B cell (primary cell): ENCODE results near the gene HOXA5. TPM values are rescaled to one million over a fixed set of nuclear protein-coding genes. Genes with fewer than 3 reads are reported as not detected.

Experiments used
- ATAC-seq: fragments of 200-7000 bp; cut with Tn5 transposase; one replicate; pipeline ENCODE4 v1.10.0; 2021; ENCODE audit warnings: low read depth, mild to moderate bottlenecking, moderate number of reproducible peaks, moderate library complexity
- CTCF ChIA-PET: fragments of 350-600 bp; sonication (Branson Sonifier 250); formaldehyde crosslinking; loops from one replicate; lab custom pipeline; 2021; ENCODE audit warnings: antibody characterized with exemption, inconsistent platforms; lab: Charles Lee
- POLR2A ChIA-PET: fragments of 350-600 bp; sonication (Branson Sonifier 250); formaldehyde crosslinking; loops from one replicate; lab custom pipeline; 2021; ENCODE audit warnings: antibody characterized with exemption; lab: Charles Lee
- DNase-seq: peaks from one replicate; pipeline ENCODE4 v3.0.0; 2013
- H2AFZ ChIP-seq: 2 replicates; pipeline ENCODE4 v1.6.1; 2012; ENCODE audit warnings: mild to moderate bottlenecking, low read depth, low read length; ENCODE audit not compliant: insufficient read depth, poor library complexity, severe bottlenecking
- H3K27ac ChIP-seq, 2 donors: 1 replicate in 1 of 2; 2 replicates in 1 of 2; pipeline ENCODE4 v1.5.1; 2012 to 2013; ENCODE audit warnings: low read length in 2 of 2, mild to moderate bottlenecking in 2 of 2, moderate library complexity in 1 of 2
- H3K27me3 ChIP-seq, 4 experiments: fragments of 200-600 bp in 1 of 4; sonication (generic) in 1 of 4; replicated peaks in 1 of 4; 1 replicate in 2 of 4; 2 replicates in 2 of 4; pipeline versions ENCODE4 v1.6.1 to v1.7.0; 2013 to 2016; ENCODE audit warnings: low read length in 3 of 4, mild to moderate bottlenecking in 2 of 4, mixed read lengths in 1 of 4, moderate library complexity in 1 of 4; ENCODE audit not compliant: insufficient read depth in 4 of 4, control insufficient read depth in 3 of 4; ENCODE audit errors: control extremely low read depth in 1 of 4
- H3K36me3 ChIP-seq, 2 experiments: replicated peaks in 1 of 2; 1 replicate in 1 of 2; 2 replicates in 1 of 2; pipeline versions ENCODE4 v1.6.1 to v1.7.1; 2013; ENCODE audit warnings: low read length in 1 of 2; ENCODE audit not compliant: insufficient read depth in 2 of 2, control insufficient read depth in 1 of 2; ENCODE audit errors: control extremely low read depth in 1 of 2, extremely low read depth in 1 of 2
- H3K4me1 ChIP-seq, 2 donors: fragments of 200-600 bp in 1 of 2; sonication (generic) in 1 of 2; 1 replicate in 1 of 2; 2 replicates in 1 of 2; pipeline versions ENCODE4 v1.5.1 to v1.6.1; 2013 to 2017; ENCODE audit warnings: low read length in 2 of 2; ENCODE audit not compliant: control insufficient read depth in 2 of 2, insufficient read depth in 2 of 2
- H3K4me2 ChIP-seq: replicated peaks from 2 replicates; pipeline ENCODE3; 2012; ENCODE audit warnings: mild to moderate bottlenecking, low read depth, low read length; ENCODE audit not compliant: poor library complexity, severe bottlenecking
- H3K4me3 ChIP-seq, 5 experiments: fragments of 200-600 bp in 1 of 5; sonication (generic) in 1 of 5; 1 replicate in 3 of 5; 2 replicates in 2 of 5; pipeline versions ENCODE4 v1.5.1 to v1.7.0; 2011 to 2016; ENCODE audit warnings: low read length in 4 of 5, mild to moderate bottlenecking in 4 of 5, low read depth in 2 of 5, control low read depth in 1 of 5, moderate library complexity in 1 of 5; ENCODE audit not compliant: insufficient read depth in 1 of 5; ENCODE audit errors: control extremely low read depth in 1 of 5, extremely low read depth in 1 of 5
- H3K79me2 ChIP-seq: fragments of 200-600 bp; sonication (generic); one replicate; pipeline ENCODE4 v1.6.0; 2016; ENCODE audit warnings: low read length; ENCODE audit not compliant: control insufficient read depth, insufficient read depth
- H3K9ac ChIP-seq: fragments of 200-600 bp; sonication (generic); 2 replicates; pipeline ENCODE4 v1.6.1; 2017; ENCODE audit warnings: mild to moderate bottlenecking, low read length, moderate library complexity
- H3K9me3 ChIP-seq, 3 donors: one replicate each; pipeline versions ENCODE4 v1.6.1 to v1.7.1; 2013; ENCODE audit warnings: low read length in 2 of 3; ENCODE audit not compliant: control insufficient read depth in 2 of 3, insufficient read depth in 1 of 3; ENCODE audit errors: control extremely low read depth in 1 of 3
- H4K20me1 ChIP-seq: 2 replicates; pipeline ENCODE4 v1.6.0; 2012; ENCODE audit warnings: mild to moderate bottlenecking, low read length; ENCODE audit not compliant: insufficient read depth, control insufficient read depth, poor library complexity, severe bottlenecking
- H3K27ac Mint-ChIP-seq: one replicate; pipeline ENCODE4 v1.8.0; 2021; ENCODE audit warnings: mixed read lengths
- H3K27me3 Mint-ChIP-seq: one replicate; pipeline ENCODE4 v1.8.0; 2021; ENCODE audit warnings: mixed read lengths
- H3K4me1 Mint-ChIP-seq: one replicate; pipeline ENCODE4 v1.8.0; 2021; ENCODE audit warnings: mixed read lengths
- H3K4me3 Mint-ChIP-seq: one replicate; pipeline ENCODE4 v1.8.0; 2021; ENCODE audit warnings: mixed read lengths
- H3K9me3 Mint-ChIP-seq: one replicate; pipeline ENCODE4 v1.8.0; 2022; ENCODE audit warnings: mixed read lengths; ENCODE audit not compliant: insufficient read depth
- CTCF ChIP-seq: fragments of 200-600 bp; IDR thresholded peaks from one replicate; pipeline ENCODE4 v1.8.0; 2022; ENCODE audit warnings: antibody characterized with exemption, mild to moderate bottlenecking
- EZH2 ChIP-seq: IDR thresholded peaks from 2 replicates; pipeline ENCODE4 v1.6.1; 2012; ENCODE audit warnings: borderline replicate concordance, low read depth, mild to moderate bottlenecking, moderate library complexity, low read length; ENCODE audit not compliant: insufficient read depth, poor library complexity, severe bottlenecking
- WGBS: methylation state at CpG from one replicate; pipeline ENCODE4 v1.1.5; 2013; ENCODE audit warnings: missing lambda C conversion rate; ENCODE audit not compliant: insufficient coverage; 5-methylcytosine and 5-hydroxymethylcytosine counted together
- intact Hi-C: fragments of 100-400 bp; cut with micrococcal nuclease; formaldehyde crosslinking; loops from one replicate; pipeline ENCODE4 v1.10.0; 2022
- polyA plus RNA-seq: library from polyadenylated mRNA; depleted of rRNA; stranded (reverse); fragments of >200 nt; gene quantifications from 2 replicates; pipeline ENCODE4 v1.2.3, GENCODE V29; 2012
- total RNA-seq, 2 donors: library from RNA; stranded (reverse); fragments of 120-200 nt in 1 of 2; gene quantifications; 1 replicate in 1 of 2; 2 replicates in 1 of 2; pipeline versions ENCODE4 v1.2.3 to v1.2.4, GENCODE V29; 2013 to 2022

HOXA5 gene
- total and polyA plus RNA-seq, 2 donors (not counting 1 experiment from before 2014, with no cell fraction given): not detected

- ChIA-PET CTCF (interaction anchor here (1.0 kb wide), 1 partner anchor 244 kb away, joined by 4 read pairs; no protein-coding TSS in a partner anchor), POLR2A (no interaction called here)
- H3K36me3 ChIP-seq: no peaks in the 10 kb centered on the region
- no peak overlapping the region for H3K4me3 ChIP-seq
- no peak overlapping the region for H3K9ac ChIP-seq
- DNase-seq (no peak), ATAC-seq (no peak)
- H3K4me1 Mint-ChIP-seq: no peaks in the 10 kb centered on the region
- no peak overlapping the region for H3K27ac ChIP-seq
- peaks cover 13% of the 10 kb centered on the region for H3K27me3 Mint-ChIP-seq
- TF ChIP-seq EZH2: no peak
- TF ChIP-seq CTCF: no peak
- intact Hi-C loops: no loop called here
- H3K4me1 ChIP-seq: no peaks in the 10 kb centered on the region
- peaks cover 0 to 22% (median 0%) of the 10 kb centered on the region in 3 donors for H3K9me3 ChIP-seq
- no peak overlapping the region for H3K4me3 Mint-ChIP-seq
- WGBS: 97% methylated on average over 60 of the region's 66 CpGs
- no peaks in the 10 kb centered on the region for H4K20me1 ChIP-seq
- H3K27me3 ChIP-seq: peaks cover 0 to 7% (median 3%) of the 10 kb centered on the region in 4 experiments
- no peak overlapping the region for H3K27ac Mint-ChIP-seq
- H3K79me2 ChIP-seq: no peaks in the 10 kb centered on the region
- no peak overlapping the region for H3K4me2 ChIP-seq
- no peaks in the 10 kb centered on the region for H3K9me3 Mint-ChIP-seq
- H2AFZ ChIP-seq: no peak overlapping the region
These were observed 33.1 kb downstream of the HOXA5 start for GRCh38 chr7:27110186-27111031.
